ENCODE measurements around the gene OR6N2. TPM values are rescaled to one million over a fixed set of nuclear protein-coding genes. Genes with fewer than 3 reads are reported as not detected.

The OR6N2 gene
- total RNA-seq, 1 donor from 2014 or later, result not detected

DNA sequence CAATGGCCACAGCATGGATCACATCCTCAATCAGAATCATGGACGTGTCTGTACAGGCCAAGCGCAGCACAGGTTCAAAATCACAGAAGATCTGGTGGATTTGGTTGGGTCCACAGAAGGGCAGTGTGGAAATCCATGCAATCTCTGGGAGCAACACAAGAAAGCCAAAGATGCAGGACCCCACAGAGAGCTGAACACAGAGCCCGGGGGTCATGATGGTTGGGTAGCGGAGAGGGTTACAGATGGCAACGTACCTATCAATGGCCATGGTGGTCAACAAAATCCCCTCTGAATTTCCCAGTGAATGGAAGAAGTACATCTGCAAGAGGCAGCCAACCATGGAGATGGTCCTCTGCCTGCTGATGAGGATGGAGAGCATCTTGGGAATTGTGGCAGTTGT lies 56.6 kb downstream of the OR6N2 start:
- intact Hi-C loops (cut with DNase I), result no loop called here

More for the DNA sequence above, 56.6 kb downstream of the OR6N2 start:
- peak in 1 of 2 donors; percentile 54 for DNase-seq (ENCODE audit: extremely low spot score in 2 of 2)
- Histone ChIP-seq H3K36me3 (no peaks in the 10 kb centered on the region), H3K27me3 (no peaks in the 10 kb centered on the region), H3K9me3 (no peaks in the 10 kb centered on the region), H3K27ac (no peak overlapping the region), H3K4me3 (no peak overlapping the region), H3K4me1 (no peaks in the 10 kb centered on the region)
- TF ChIP-seq, protein P1, sequence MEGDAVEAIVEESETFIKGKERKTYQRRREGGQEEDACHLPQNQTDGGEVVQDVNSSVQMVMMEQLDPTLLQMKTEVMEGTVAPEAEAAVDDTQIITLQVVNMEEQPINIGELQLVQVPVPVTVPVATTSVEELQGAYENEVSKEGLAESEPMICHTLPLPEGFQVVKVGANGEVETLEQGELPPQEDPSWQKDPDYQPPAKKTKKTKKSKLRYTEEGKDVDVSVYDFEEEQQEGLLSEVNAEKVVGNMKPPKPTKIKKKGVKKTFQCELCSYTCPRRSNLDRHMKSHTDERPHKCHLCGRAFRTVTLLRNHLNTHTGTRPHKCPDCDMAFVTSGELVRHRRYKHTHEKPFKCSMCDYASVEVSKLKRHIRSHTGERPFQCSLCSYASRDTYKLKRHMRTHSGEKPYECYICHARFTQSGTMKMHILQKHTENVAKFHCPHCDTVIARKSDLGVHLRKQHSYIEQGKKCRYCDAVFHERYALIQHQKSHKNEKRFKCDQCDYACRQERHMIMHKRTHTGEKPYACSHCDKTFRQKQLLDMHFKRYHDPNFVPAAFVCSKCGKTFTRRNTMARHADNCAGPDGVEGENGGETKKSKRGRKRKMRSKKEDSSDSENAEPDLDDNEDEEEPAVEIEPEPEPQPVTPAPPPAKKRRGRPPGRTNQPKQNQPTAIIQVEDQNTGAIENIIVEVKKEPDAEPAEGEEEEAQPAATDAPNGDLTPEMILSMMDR (IDR thresholded peaks at IDR 0.05), result no peak
- TF ChIP-seq POLR2AphosphoS5 (IDR thresholded peaks at IDR 0.05; ENCODE audit: insufficient read depth in 1 of 2, low read depth in 1 of 2), result no peak
- no peak for TF ChIP-seq POLR2A (IDR thresholded peaks at IDR 0.05)

Small RNA genes lying within 50 kb of the gene (small RNA-seq; reads per million reads assigned to genes)
- not detected for gene OR2AQ1P

Other genes starting within 250 kb of the OR6N2 start
- not detected for gene OR6Y1, start 226.8 kb downstream of the OR6N2 start, total RNA-seq
- gene OR6P1, start 210.6 kb downstream of the OR6N2 start, total RNA-seq, result not detected
- not detected for gene OR10X1, start 201.3 kb downstream of the OR6N2 start, total RNA-seq
- not detected for gene OR10Z1, start 175.9 kb downstream of the OR6N2 start, total RNA-seq
- gene SPTA1, start 94.5 kb downstream of the OR6N2 start, total RNA-seq, result 0.25 TPM
- not detected for gene OR6K2, start 80.6 kb downstream of the OR6N2 start, total RNA-seq
- gene OR6K3, start 60.5 kb downstream of the OR6N2 start, total RNA-seq, result not detected
- not detected for gene OR6K6, start 26.5 kb downstream of the OR6N2 start, total RNA-seq
- not detected for gene OR6N1, start 9.0 kb downstream of the OR6N2 start, total RNA-seq
- gene MNDA, start 50.1 kb upstream of the OR6N2 start, total RNA-seq, result 3.2 TPM
- gene PYHIN1, start 150.3 kb upstream of the OR6N2 start, total RNA-seq, result 4.2 TPM
- 101 TPM for gene IFI16, start 228.7 kb upstream of the OR6N2 start, total RNA-seq